CD4-positive, alpha-beta T cell (primary cell): Measurements from ENCODE around the gene TMEM164. TPM values are rescaled to one million over a fixed set of nuclear protein-coding genes. Genes with fewer than 3 reads are reported as not detected.

Source experiments
- ATAC-seq: fragments of 200-7000 bp; cut with Tn5 transposase; one replicate; pipeline ENCODE4 v1.10.0; 2022; ENCODE audit warnings: mild to moderate bottlenecking; ENCODE audit not compliant: poor library complexity
- CTCF ChIA-PET: fragments of 350-600 bp; sonication (Branson Sonifier 250); formaldehyde crosslinking; loops from one replicate; lab custom pipeline; 2021; ENCODE audit warnings: antibody characterized with exemption, inconsistent platforms; lab: Charles Lee
- POLR2A ChIA-PET: fragments of 350-600 bp; sonication (Branson Sonifier 250); formaldehyde crosslinking; loops from one replicate; lab custom pipeline; 2021; ENCODE audit warnings: antibody characterized with exemption, inconsistent platforms; lab: Charles Lee
- DNase-seq, 14 experiments: peaks; one replicate each; pipeline ENCODE4 v3.0.0-alpha.2; 2013 to 2020; ENCODE audit warnings: mixed read lengths in 2 of 14
- H3K27ac ChIP-seq, 2 donors: one replicate each; pipeline versions ENCODE4 v1.5.1 to v1.7.0; 2013; ENCODE audit warnings: low read length in 2 of 2, low read depth in 1 of 2, mild to moderate bottlenecking in 1 of 2
- H3K27me3 ChIP-seq, 2 experiments: 1 replicate in 1 of 2; 2 replicates in 1 of 2; pipeline versions ENCODE4 v1.6.1 to v1.7.0; 2013; ENCODE audit warnings: low read length in 2 of 2, control low read depth in 1 of 2, mild to moderate bottlenecking in 1 of 2, moderate library complexity in 1 of 2; ENCODE audit not compliant: insufficient read depth in 2 of 2, control insufficient read depth in 1 of 2
- H3K36me3 ChIP-seq: one replicate; pipeline ENCODE4 v1.6.1; 2013; ENCODE audit warnings: low read length, control low read depth; ENCODE audit not compliant: insufficient read depth
- H3K4me1 ChIP-seq: one replicate; pipeline ENCODE4 v1.6.1; 2013; ENCODE audit warnings: low read length, control low read depth; ENCODE audit not compliant: insufficient read depth
- H3K4me3 ChIP-seq: one replicate; pipeline ENCODE4 v1.5.1; 2013; ENCODE audit warnings: mild to moderate bottlenecking, low read length, moderate library complexity
- H3K9me3 ChIP-seq, 2 experiments: 1 replicate in 1 of 2; 2 replicates in 1 of 2; pipeline versions ENCODE4 v1.6.1 to v1.7.0; 2013; ENCODE audit warnings: low read length in 2 of 2, mild to moderate bottlenecking in 2 of 2, control low read depth in 1 of 2, moderate library complexity in 1 of 2; ENCODE audit not compliant: control insufficient read depth in 1 of 2, insufficient read depth in 1 of 2
- H3K27ac Mint-ChIP-seq: one replicate; pipeline ENCODE4 v1.8.0; 2020; ENCODE audit warnings: mixed read lengths
- H3K27me3 Mint-ChIP-seq: one replicate; pipeline ENCODE4 v1.8.0; 2021; ENCODE audit warnings: mixed read lengths
- H3K36me3 Mint-ChIP-seq: one replicate; pipeline ENCODE4 v1.8.0; 2021; ENCODE audit warnings: low read depth, mixed read lengths
- H3K4me1 Mint-ChIP-seq: one replicate; pipeline ENCODE4 v1.8.0; 2021; ENCODE audit warnings: low read depth, mixed read lengths
- H3K4me3 Mint-ChIP-seq: one replicate; pipeline ENCODE4 v1.8.0; 2020; ENCODE audit warnings: mild to moderate bottlenecking, mixed read lengths
- H3K9me3 Mint-ChIP-seq: one replicate; pipeline ENCODE4 v1.8.0; 2020; ENCODE audit warnings: mixed read lengths
- intact Hi-C, 2 experiments: fragments of 100-400 bp; cut with DNase I in 1 of 2; cut with micrococcal nuclease in 1 of 2; formaldehyde crosslinking; loops; one replicate each; pipeline versions ENCODE4 v1.15.1 to v1.9.0; 2023 to 2025; cut with DNase I, micrococcal nuclease
- total RNA-seq, 174 experiments: library from RNA in 2 of 174; stranded (reverse) in 2 of 174; gene quantifications; one replicate each; pipeline ENCODE4 v1.2.3 and lab custom pipeline; 2021 to 2026
- TF ChIP-seq, protein P1 (sequence below): fragments of 200-600 bp; IDR thresholded peaks from one replicate; pipeline ENCODE4 v1.8.0; 2022; ENCODE audit warnings: antibody characterized with exemption, mild to moderate bottlenecking

Gene TMEM164
- total RNA-seq, 2 experiments from 2014 or later = 11.1 to 13.4 TPM

DNA sequence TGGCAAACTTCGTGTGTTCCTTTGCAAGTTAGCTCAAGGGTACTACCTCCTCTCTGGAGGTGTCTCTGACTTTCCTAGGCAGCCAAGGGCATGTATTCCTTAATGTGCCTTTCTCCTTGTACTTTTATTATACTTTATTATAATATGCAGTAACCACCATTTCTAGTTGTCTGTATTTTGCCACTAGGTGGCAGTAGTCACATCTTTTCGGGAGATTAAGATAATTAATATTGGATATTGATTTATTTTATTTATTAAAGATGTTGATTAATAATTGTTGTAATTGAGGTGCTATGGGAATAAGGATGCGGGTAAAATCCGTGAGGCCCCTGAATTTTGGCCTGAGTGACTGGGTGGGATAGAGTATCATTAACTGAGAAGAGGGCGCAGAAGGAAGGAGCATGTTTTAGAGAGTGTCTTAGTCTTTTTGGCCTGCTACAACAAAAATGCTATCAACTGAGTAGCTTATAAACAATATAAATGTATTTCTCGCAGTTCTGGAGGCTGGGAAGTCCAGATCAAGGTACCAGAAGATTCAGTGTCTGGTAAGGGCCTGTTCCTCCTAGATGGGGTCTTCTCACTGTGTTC is 153.3 kb downstream of the TMEM164 start:
- CTCF ChIA-PET = no interaction called here
- Mint-ChIP-seq H3K27me3 (no peaks in the 10 kb centered on the region), H3K27ac (no peak overlapping the region), H3K36me3 (peaks cover 11% of the 10 kb centered on the region), H3K9me3 (no peaks in the 10 kb centered on the region), H3K4me1 (peaks cover 10% of the 10 kb centered on the region), H3K4me3 (no peak overlapping the region)
- no peak overlapping the region for H3K4me3 ChIP-seq
- peak in 3 of 14 experiments; percentile 13 to 40 (median 29) for DNase-seq
- TF ChIP-seq, protein P1, sequence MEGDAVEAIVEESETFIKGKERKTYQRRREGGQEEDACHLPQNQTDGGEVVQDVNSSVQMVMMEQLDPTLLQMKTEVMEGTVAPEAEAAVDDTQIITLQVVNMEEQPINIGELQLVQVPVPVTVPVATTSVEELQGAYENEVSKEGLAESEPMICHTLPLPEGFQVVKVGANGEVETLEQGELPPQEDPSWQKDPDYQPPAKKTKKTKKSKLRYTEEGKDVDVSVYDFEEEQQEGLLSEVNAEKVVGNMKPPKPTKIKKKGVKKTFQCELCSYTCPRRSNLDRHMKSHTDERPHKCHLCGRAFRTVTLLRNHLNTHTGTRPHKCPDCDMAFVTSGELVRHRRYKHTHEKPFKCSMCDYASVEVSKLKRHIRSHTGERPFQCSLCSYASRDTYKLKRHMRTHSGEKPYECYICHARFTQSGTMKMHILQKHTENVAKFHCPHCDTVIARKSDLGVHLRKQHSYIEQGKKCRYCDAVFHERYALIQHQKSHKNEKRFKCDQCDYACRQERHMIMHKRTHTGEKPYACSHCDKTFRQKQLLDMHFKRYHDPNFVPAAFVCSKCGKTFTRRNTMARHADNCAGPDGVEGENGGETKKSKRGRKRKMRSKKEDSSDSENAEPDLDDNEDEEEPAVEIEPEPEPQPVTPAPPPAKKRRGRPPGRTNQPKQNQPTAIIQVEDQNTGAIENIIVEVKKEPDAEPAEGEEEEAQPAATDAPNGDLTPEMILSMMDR = peak; percentile 64
- H3K27me3 ChIP-seq = no peaks in the 10 kb centered on the region
- intact Hi-C loops = loop anchor here in 1 of 2 experiments (5.0 kb wide), 1 partner anchor 691 kb away; no protein-coding TSS in a partner anchor
- no peak for ATAC-seq
- H3K4me1 ChIP-seq = peaks cover 6% of the 10 kb centered on the region
- POLR2A ChIA-PET = interaction anchor here (1.4 kb wide), 1 partner anchor 247 kb away, joined by 3 read pairs; no protein-coding TSS in a partner anchor
- H3K36me3 ChIP-seq = peaks cover 2% of the 10 kb centered on the region
- no peak overlapping the region for H3K27ac ChIP-seq
- H3K9me3 ChIP-seq = no peaks in the 10 kb centered on the region

DNA sequence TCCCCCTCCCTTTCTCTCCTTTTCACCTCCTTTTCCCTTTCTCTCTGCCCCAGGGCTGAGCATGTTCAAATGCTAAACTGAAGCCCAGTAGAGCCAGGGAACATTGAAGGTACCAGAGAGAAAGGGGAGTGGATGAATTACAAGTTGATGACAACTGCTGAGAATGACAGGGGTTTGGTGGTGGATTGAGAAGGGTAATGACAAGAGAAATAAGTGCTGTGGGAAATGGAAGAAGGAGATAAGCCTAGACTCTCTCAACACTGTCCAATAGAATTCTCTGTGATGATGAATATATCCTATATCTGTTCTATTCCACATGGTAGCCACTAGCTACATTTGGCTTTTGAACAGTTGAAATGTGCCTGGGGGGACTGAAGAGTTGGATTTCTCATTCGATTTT is 154.5 kb downstream of the TMEM164 start:
- H3K36me3 ChIP-seq = peaks cover 2% of the 10 kb centered on the region
- H3K27ac ChIP-seq = no peak overlapping the region
- H3K9me3 Mint-ChIP-seq = no peaks in the 10 kb centered on the region
- peaks cover 10% of the 10 kb centered on the region for H3K4me1 Mint-ChIP-seq
- no peaks in the 10 kb centered on the region for H3K9me3 ChIP-seq
- intact Hi-C loops = loop anchor here in 1 of 2 experiments (5.0 kb wide), 1 partner anchor 690 kb away; no protein-coding TSS in a partner anchor
- H3K36me3 Mint-ChIP-seq = peaks cover 11% of the 10 kb centered on the region
- no peak overlapping the region for H3K4me3 ChIP-seq
- DNase-seq (no peak), ATAC-seq (no peak)
- CTCF ChIA-PET = interaction anchor here (3.3 kb wide), 1 partner anchor 11 kb away, joined by 10 read pairs; no protein-coding TSS in a partner anchor
- no peak overlapping the region for H3K4me3 Mint-ChIP-seq
- H3K27me3 Mint-ChIP-seq = no peaks in the 10 kb centered on the region
- POLR2A ChIA-PET = no interaction called here
- H3K27me3 ChIP-seq = no peaks in the 10 kb centered on the region
- TF ChIP-seq, protein P1 = no peak
- peaks cover 6% of the 10 kb centered on the region for H3K4me1 ChIP-seq
- no peak overlapping the region for H3K27ac Mint-ChIP-seq

DNA sequence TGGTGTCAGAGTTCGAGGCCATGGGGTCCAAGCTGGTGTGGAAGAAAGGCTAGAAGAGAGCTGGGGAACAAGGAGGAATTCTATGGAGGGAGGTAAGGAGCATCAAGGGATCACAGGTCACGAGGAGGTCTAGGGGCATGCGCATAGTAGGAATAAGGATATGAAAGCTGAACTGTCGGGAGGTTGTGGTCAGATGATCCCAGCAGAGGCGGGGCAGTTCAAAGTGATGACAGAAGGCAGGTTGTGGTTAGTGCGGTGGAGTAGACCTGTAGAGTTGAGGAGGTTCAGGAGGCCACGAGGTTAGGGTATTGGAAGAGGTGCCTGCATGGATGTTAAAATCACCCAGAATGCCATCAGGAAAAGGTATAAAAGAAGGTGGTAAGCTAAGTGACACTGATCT is 156.3 kb downstream of the TMEM164 start:
- peaks cover 3% of the 10 kb centered on the region for H3K36me3 Mint-ChIP-seq
- no peak overlapping the region for H3K27ac ChIP-seq
- TF ChIP-seq, protein P1 = no peak
- ChIA-PET CTCF (interaction anchor here (0.7 to 3.3 kb wide), 4 partner anchors 9 to 254 kb away, joined by 3 to 10 read pairs (median 10); no protein-coding TSS in a partner anchor), POLR2A (no interaction called here)
- H3K4me1 ChIP-seq = peaks cover 6% of the 10 kb centered on the region
- no peaks in the 10 kb centered on the region for H3K9me3 ChIP-seq
- no peak overlapping the region for H3K27ac Mint-ChIP-seq
- no peak overlapping the region for H3K4me3 Mint-ChIP-seq
- no peaks in the 10 kb centered on the region for H3K9me3 Mint-ChIP-seq
- DNase-seq (peak in 1 of 14 experiments; percentile 21), ATAC-seq (no peak)
- H3K27me3 Mint-ChIP-seq = no peaks in the 10 kb centered on the region
- intact Hi-C loops = loop anchor here in 1 of 2 experiments (1.0 to 5.0 kb wide), 2 partner anchors 249 to 688 kb away; no protein-coding TSS in a partner anchor
- H3K4me1 Mint-ChIP-seq = peaks cover 10% of the 10 kb centered on the region
- H3K4me3 ChIP-seq = no peak overlapping the region
- H3K36me3 ChIP-seq = peaks cover 2% of the 10 kb centered on the region
- no peaks in the 10 kb centered on the region for H3K27me3 ChIP-seq
